HepG2 (cell line): Measurements from ENCODE around the gene RPS10. TPM values are rescaled to one million over a fixed set of nuclear protein-coding genes. Genes with fewer than 3 reads are reported as not detected.
A peak's percentile ranks its signal among the peaks of the same experiment; 100 is the strongest.

Experiments
- DPF2 ChIP-seq: sonication (generic); formaldehyde crosslinking; IDR thresholded peaks from 2 replicates; pipeline ENCODE4 v1.4.0; 2020; ENCODE audit warnings: mild to moderate bottlenecking, low read depth, missing genetic modification reagents, borderline replicate concordance
- GATA4 ChIP-seq: sonication (generic); IDR thresholded peaks from 2 replicates; pipeline ENCODE4 v1.6.1; 2016; ENCODE audit warnings: antibody characterized with exemption, low read depth, borderline replicate concordance
- KLF6 ChIP-seq: IDR thresholded peaks from 2 replicates; pipeline ENCODE4 v1.8.0; 2016; ENCODE audit warnings: missing biosample characterization, missing genetic modification reagents
- MAFK ChIP-seq, 2 experiments: IDR thresholded peaks in 1 of 2; conservative IDR thresholded peaks in 1 of 2; 2 replicates each; pipeline ENCODE4 v1.6.1; 2011; ENCODE audit warnings: improper control_type of control experiment in 2 of 2, low read length in 2 of 2
- PTBP1 ChIP-seq: fragments of 200-400 bp; formaldehyde crosslinking; IDR thresholded peaks from 2 replicates; pipeline ENCODE4 v1.6.1; 2018; ENCODE audit warnings: low read length, low read depth; ENCODE audit not compliant: poor library complexity, severe bottlenecking
- RFXANK ChIP-seq: IDR thresholded peaks from 2 replicates; pipeline ENCODE4 v1.6.1; 2016
- SAP130 ChIP-seq: IDR thresholded peaks from 2 replicates; pipeline ENCODE4 v1.6.1; 2016; ENCODE audit warnings: low read depth
- SMC3 ChIP-seq: IDR thresholded peaks from 2 replicates; pipeline ENCODE4 v1.6.1; 2011; ENCODE audit warnings: low read length, improper control_type of control experiment
- U2AF1 ChIP-seq: fragments of 200-400 bp; formaldehyde crosslinking; optimal IDR thresholded peaks from 2 replicates; pipeline ENCODE3; 2017; ENCODE audit warnings: mild to moderate bottlenecking, low read depth, low read length
- polyA plus RNA-seq, 8 experiments: library from polyadenylated mRNA; depleted of rRNA in 3 of 8; stranded (reverse) in 7 of 8; unstranded in 1 of 8; fragments of >200 nt; fragmentation: Illumina TruSeq in 4 of 8; extraction: Trizol in 4 of 8; gene quantifications; 2 replicates each; pipeline versions ENCODE4 v1.2.1 to v1.2.3, GENCODE V29; 2011 to 2016; ENCODE audit warnings: low read depth in 4 of 8, missing spikeins in 1 of 8, mixed read lengths in 1 of 8; ENCODE audit not compliant: insufficient read depth in 1 of 8
- total RNA-seq, 5 experiments: library from RNA; depleted of rRNA; stranded (reverse); fragments of >200 nt; fragmentation: Illumina TruSeq; extraction: Trizol; gene quantifications; 2 replicates each; pipeline ENCODE4 v1.2.3, GENCODE V29; 2016; ENCODE audit warnings: low read depth in 1 of 5
- TF ChIP-seq, protein P1 (sequence below): sonication (generic); formaldehyde crosslinking; IDR thresholded peaks from 2 replicates; pipeline ENCODE4 v1.5.0; 2020; ENCODE audit warnings: mild to moderate bottlenecking, missing genetic modification reagents, borderline replicate concordance
- TF ChIP-seq, protein P2 (sequence below): sonication (generic); formaldehyde crosslinking; IDR thresholded peaks from 2 replicates; pipeline ENCODE4 v1.5.1; 2020; ENCODE audit warnings: mild to moderate bottlenecking, missing genetic modification reagents, moderate library complexity
- TF ChIP-seq, protein P3 (sequence below): IDR thresholded peaks from 2 replicates; pipeline ENCODE4 v1.6.1; 2016; ENCODE audit warnings: low read depth, control low read depth
- TF ChIP-seq, protein P4 (sequence below): sonication (generic); formaldehyde crosslinking; IDR thresholded peaks from 2 replicates; pipeline ENCODE4 v1.9.0; 2021; ENCODE audit warnings: missing genetic modification reagents, mild to moderate bottlenecking, borderline replicate concordance
- TF ChIP-seq, protein P5 (sequence below): sonication (generic); formaldehyde crosslinking; IDR thresholded peaks from 2 replicates; pipeline ENCODE4 v1.4.0; 2020; ENCODE audit warnings: missing genetic modification reagents

Gene RPS10
- total and polyA plus RNA-seq, 2 of the 13 experiments (the other 11 are each of a cell fraction or from before 2014, with no cell fraction given), result 2,909 to 4,648 TPM

DNA sequence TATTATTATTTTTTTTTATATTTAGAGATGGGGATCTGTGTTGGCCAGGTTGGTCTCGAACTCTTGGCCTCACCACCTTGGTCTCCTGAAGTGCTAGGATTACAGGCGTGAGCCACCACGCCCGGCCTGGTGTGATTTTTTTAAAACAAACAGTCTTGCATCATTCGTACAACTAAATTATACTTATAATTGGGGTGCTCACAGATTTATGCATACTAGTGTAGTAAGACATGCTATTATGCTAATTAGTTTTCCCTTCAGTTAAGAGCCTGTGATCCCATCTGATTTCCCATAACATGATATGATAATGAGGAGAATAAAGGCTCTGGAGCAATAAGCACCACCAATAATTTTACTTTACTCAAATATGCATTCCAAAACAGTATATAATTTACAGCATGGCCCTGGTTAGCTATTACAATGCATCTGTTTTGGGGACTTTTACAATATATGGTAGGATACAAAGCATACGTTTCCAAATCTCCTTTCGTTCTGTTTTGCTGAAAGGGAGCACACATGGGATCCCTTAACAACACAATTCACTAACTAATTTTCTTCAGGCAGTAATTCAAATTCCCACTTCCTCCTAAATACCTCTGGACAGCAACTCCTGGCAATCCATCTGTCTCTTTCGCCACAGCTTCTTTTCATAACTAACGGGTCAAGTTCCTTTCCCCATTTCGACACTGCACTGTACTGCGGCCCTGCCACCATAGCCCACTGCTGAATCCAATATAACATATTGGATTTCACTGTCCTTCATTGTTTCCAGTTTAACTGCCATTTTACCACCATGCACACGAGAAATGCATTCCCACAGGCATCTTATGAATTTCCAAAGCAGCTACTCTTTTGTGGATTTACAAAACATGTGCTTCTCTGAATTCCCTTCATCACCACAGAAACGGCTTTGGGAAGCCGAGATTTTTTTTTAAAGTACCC is 35.1 kb downstream of the RPS10 start (continued):
- TF ChIP-seq, protein P1, sequence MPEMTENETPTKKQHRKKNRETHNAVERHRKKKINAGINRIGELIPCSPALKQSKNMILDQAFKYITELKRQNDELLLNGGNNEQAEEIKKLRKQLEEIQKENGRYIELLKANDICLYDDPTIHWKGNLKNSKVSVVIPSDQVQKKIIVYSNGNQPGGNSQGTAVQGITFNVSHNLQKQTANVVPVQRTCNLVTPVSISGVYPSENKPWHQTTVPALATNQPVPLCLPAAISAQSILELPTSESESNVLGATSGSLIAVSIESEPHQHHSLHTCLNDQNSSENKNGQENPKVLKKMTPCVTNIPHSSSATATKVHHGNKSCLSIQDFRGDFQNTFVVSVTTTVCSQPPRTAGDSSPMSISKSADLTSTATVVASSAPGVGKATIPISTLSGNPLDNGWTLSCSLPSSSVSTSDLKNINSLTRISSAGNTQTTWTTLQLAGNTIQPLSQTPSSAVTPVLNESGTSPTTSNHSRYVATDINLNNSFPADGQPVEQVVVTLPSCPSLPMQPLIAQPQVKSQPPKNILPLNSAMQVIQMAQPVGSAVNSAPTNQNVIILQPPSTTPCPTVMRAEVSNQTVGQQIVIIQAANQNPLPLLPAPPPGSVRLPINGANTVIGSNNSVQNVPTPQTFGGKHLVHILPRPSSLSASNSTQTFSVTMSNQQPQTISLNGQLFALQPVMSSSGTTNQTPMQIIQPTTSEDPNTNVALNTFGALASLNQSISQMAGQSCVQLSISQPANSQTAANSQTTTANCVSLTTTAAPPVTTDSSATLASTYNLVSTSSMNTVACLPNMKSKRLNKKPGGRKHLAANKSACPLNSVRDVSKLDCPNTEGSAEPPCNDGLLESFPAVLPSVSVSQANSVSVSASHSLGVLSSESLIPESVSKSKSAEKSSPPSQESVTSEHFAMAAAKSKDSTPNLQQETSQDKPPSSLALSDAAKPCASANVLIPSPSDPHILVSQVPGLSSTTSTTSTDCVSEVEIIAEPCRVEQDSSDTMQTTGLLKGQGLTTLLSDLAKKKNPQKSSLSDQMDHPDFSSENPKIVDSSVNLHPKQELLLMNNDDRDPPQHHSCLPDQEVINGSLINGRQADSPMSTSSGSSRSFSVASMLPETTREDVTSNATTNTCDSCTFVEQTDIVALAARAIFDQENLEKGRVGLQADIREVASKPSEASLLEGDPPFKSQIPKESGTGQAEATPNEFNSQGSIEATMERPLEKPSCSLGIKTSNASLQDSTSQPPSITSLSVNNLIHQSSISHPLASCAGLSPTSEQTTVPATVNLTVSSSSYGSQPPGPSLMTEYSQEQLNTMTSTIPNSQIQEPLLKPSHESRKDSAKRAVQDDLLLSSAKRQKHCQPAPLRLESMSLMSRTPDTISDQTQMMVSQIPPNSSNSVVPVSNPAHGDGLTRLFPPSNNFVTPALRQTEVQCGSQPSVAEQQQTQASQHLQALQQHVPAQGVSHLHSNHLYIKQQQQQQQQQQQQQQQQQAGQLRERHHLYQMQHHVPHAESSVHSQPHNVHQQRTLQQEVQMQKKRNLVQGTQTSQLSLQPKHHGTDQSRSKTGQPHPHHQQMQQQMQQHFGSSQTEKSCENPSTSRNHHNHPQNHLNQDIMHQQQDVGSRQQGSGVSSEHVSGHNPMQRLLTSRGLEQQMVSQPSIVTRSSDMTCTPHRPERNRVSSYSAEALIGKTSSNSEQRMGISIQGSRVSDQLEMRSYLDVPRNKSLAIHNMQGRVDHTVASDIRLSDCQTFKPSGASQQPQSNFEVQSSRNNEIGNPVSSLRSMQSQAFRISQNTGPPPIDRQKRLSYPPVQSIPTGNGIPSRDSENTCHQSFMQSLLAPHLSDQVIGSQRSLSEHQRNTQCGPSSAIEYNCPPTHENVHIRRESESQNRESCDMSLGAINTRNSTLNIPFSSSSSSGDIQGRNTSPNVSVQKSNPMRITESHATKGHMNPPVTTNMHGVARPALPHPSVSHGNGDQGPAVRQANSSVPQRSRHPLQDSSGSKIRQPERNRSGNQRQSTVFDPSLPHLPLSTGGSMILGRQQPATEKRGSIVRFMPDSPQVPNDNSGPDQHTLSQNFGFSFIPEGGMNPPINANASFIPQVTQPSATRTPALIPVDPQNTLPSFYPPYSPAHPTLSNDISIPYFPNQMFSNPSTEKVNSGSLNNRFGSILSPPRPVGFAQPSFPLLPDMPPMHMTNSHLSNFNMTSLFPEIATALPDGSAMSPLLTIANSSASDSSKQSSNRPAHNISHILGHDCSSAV (CRISPR knock-in tag), result no peak
- TF ChIP-seq, protein P2, sequence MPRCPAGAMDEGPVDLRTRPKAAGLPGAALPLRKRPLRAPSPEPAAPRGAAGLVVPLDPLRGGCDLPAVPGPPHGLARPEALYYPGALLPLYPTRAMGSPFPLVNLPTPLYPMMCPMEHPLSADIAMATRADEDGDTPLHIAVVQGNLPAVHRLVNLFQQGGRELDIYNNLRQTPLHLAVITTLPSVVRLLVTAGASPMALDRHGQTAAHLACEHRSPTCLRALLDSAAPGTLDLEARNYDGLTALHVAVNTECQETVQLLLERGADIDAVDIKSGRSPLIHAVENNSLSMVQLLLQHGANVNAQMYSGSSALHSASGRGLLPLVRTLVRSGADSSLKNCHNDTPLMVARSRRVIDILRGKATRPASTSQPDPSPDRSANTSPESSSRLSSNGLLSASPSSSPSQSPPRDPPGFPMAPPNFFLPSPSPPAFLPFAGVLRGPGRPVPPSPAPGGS (CRISPR knock-in tag), result no peak
- no peak for TF ChIP-seq PTBP1
- TF ChIP-seq, protein P3, sequence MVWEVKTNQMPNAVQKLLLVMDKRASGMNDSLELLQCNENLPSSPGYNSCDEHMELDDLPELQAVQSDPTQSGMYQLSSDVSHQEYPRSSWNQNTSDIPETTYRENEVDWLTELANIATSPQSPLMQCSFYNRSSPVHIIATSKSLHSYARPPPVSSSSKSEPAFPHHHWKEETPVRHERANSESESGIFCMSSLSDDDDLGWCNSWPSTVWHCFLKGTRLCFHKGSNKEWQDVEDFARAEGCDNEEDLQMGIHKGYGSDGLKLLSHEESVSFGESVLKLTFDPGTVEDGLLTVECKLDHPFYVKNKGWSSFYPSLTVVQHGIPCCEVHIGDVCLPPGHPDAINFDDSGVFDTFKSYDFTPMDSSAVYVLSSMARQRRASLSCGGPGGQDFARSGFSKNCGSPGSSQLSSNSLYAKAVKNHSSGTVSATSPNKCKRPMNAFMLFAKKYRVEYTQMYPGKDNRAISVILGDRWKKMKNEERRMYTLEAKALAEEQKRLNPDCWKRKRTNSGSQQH (CRISPR knock-in tag), result peak; percentile 55; the same call in 1 of the 2 replicates
- TF ChIP-seq, protein P4, sequence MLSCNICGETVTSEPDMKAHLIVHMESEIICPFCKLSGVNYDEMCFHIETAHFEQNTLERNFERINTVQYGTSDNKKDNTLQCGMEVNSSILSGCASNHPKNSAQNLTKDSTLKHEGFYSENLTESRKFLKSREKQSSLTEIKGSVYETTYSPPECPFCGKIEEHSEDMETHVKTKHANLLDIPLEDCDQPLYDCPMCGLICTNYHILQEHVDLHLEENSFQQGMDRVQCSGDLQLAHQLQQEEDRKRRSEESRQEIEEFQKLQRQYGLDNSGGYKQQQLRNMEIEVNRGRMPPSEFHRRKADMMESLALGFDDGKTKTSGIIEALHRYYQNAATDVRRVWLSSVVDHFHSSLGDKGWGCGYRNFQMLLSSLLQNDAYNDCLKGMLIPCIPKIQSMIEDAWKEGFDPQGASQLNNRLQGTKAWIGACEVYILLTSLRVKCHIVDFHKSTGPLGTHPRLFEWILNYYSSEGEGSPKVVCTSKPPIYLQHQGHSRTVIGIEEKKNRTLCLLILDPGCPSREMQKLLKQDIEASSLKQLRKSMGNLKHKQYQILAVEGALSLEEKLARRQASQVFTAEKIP (CRISPR knock-in tag), result no peak
- no peak for TF ChIP-seq U2AF1
- TF ChIP-seq SMC3, result 0 out of 2 replicates have a peak, but pooled peaks have one; percentile 2
- TF ChIP-seq SAP130, result peak; percentile 85
- no peak for TF ChIP-seq DPF2 (CRISPR knock-in tag)
- no peak for TF ChIP-seq MAFK (conservative IDR thresholded peaks at IDR 0.05 in 1 of 2, IDR thresholded peaks at IDR 0.05 in 1 of 2; ENCODE audit: low read length in 2 of 2)
- no peak for TF ChIP-seq RFXANK
- TF ChIP-seq, protein P5, sequence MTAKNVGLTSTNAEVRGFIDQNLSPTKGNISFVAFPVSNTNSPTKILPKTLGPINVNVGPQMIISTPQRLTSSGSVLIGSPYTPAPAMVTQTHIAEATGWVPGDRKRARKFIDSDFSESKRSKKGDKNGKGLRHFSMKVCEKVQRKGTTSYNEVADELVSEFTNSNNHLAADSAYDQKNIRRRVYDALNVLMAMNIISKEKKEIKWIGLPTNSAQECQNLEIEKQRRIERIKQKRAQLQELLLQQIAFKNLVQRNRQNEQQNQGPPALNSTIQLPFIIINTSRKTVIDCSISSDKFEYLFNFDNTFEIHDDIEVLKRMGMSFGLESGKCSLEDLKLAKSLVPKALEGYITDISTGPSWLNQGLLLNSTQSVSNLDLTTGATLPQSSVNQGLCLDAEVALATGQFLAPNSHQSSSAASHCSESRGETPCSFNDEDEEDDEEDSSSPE (CRISPR knock-in tag), result 0 out of 2 replicates have a peak, but pooled peaks have one; percentile 9
- 0 out of 2 replicates have a peak, but pooled peaks have one; percentile 18 for TF ChIP-seq KLF6 (CRISPR knock-in tag)
- TF ChIP-seq GATA4, result no peak
